Activated CD4-positive, alpha-beta memory T cell treated with anti-CD3 and anti-CD28 coated beads for 36 hours (primary cell): ENCODE data around the gene LUC7L2. TPM values are rescaled to one million over a fixed set of nuclear protein-coding genes. Genes with fewer than 3 reads are reported as not detected.
"Not testable (repeated sequence)": the region's sequence is repeated elsewhere in the genome, so short reads cannot be mapped to it uniquely, and the experiment has no call there.

Experiments used
- CTCF ChIA-PET: fragments of 350-600 bp; sonication (Branson Sonifier 250); formaldehyde crosslinking; loops from one replicate; lab custom pipeline; 2021; ENCODE audit warnings: antibody characterized with exemption, inconsistent platforms; lab: Charles Lee
- POLR2A ChIA-PET: fragments of 350-600 bp; sonication (Branson Sonifier 250); formaldehyde crosslinking; loops from one replicate; lab custom pipeline; 2021; ENCODE audit warnings: antibody characterized with exemption; lab: Charles Lee
- DNase-seq: peaks from one replicate; pipeline ENCODE4 v3.0.0-alpha.2; 2020
- H3K27ac Mint-ChIP-seq: one replicate; pipeline ENCODE4 v1.8.0; 2021; ENCODE audit warnings: mixed read lengths
- H3K27me3 Mint-ChIP-seq: one replicate; pipeline ENCODE4 v1.8.0; 2021; ENCODE audit warnings: mixed read lengths
- H3K36me3 Mint-ChIP-seq: one replicate; pipeline ENCODE4 v1.8.0; 2021; ENCODE audit warnings: mixed read lengths
- H3K4me1 Mint-ChIP-seq: one replicate; pipeline ENCODE4 v1.8.0; 2021; ENCODE audit warnings: low read depth, mixed read lengths
- H3K4me3 Mint-ChIP-seq: one replicate; pipeline ENCODE4 v1.8.0; 2021; ENCODE audit warnings: mild to moderate bottlenecking, mixed read lengths
- H3K9me3 Mint-ChIP-seq: one replicate; pipeline ENCODE4 v1.8.0; 2021; ENCODE audit warnings: mixed read lengths
- intact Hi-C: fragments of 100-400 bp; cut with micrococcal nuclease; formaldehyde crosslinking; loops from one replicate; pipeline ENCODE4 v1.15.1; 2023
- total RNA-seq, 2 experiments: library from RNA; stranded (reverse); gene quantifications; one replicate each; pipeline ENCODE4 v1.2.3, GENCODE V29; 2021

Gene LUC7L2
- total RNA-seq, 2 experiments from 2014 or later, result 105 to 114 TPM

DNA sequence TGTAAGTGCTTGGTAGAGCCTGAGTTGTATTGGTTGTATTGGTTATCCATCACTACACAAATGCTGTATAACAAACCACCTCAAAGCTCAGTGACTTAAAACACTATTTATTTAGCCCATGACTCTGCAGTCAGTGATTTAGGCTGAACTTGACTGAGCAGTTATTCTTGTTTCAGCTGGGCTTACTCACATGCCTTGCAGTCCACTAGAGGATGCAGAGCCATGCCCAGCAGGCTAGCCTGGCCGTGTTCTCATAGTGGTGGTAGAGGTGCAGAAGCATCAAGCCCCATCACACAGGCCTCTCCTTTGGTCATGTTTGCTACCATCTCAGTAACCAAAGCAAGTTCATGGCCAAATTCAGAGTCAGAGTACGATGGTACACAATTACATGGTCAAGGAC lies 43.9 kb downstream of the LUC7L2 start:
- Mint-ChIP-seq H3K4me3 (no peak overlapping the region), H3K4me1 (peaks cover 2% of the 10 kb centered on the region), H3K9me3 (no peaks in the 10 kb centered on the region), H3K27ac (no peak overlapping the region), H3K36me3 (peaks cover 54% of the 10 kb centered on the region), H3K27me3 (no peaks in the 10 kb centered on the region)
- ChIA-PET POLR2A (no interaction called here), CTCF (no interaction called here)
- intact Hi-C loops, result no loop called here
- DNase-seq, result no peak

- Mint-ChIP-seq H3K27me3 (no peaks in the 10 kb centered on the region), H3K9me3 (no peaks in the 10 kb centered on the region), H3K4me1 (peaks cover 2% of the 10 kb centered on the region), H3K27ac (no peak overlapping the region), H3K36me3 (peaks cover 52% of the 10 kb centered on the region), H3K4me3 (no peak overlapping the region)
- DNase-seq, result no peak
- ChIA-PET POLR2A (no interaction called here), CTCF (interaction anchor here (2.8 kb wide), 1 partner anchor 27 kb away, joined by 11 read pairs; no protein-coding TSS in a partner anchor)
- intact Hi-C loops, result no loop called here
Measured at GRCh38 chr7:139407555-139407954, 47.9 kb downstream of the LUC7L2 start.

DNA sequence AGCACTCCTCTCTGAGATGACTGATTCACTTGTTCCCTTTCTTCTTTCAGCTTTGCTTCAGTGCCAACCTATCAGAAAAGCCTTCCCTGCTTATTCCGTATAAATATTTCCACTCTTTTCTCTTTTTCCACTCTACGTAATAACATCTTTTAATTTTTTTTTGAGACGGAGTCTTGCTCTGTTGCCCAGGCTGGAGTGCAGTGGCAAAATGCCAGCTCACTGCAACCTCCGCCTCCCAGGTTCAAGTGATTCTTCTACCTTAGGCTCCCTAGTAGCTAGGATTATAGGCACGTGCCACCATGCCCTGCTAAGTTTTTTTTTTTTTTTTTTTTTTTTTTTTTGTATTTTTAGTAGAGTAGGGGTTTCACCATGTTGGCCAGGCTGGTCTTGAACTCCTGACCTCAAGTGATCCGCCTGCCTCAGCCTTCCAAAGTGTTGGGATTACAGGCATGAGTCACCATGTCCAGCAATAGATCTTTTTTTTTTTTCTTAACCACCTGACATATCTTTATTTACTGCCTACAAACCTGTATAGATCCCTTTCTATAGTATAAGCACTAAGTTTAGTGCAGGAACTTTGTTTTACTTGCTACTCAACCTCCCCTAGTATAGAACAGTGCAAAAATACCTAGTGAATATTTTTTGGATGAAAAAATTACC lies 55.2 kb downstream of the LUC7L2 start:
- CTCF ChIA-PET, result interaction anchor here (1.0 to 1.9 kb wide), 3 partner anchors 19 to 20 kb away, joined by 4 to 7 read pairs (median 6); no protein-coding TSS in a partner anchor
- H3K9me3 Mint-ChIP-seq, H3K27me3 Mint-ChIP-seq, H3K4me1 Mint-ChIP-seq, H3K4me3 Mint-ChIP-seq, DNase-seq, POLR2A ChIA-PET, intact Hi-C loops, H3K27ac Mint-ChIP-seq: not testable (repeated sequence)
- peaks cover 51% of the 10 kb centered on the region for H3K36me3 Mint-ChIP-seq

GRCh38 chr7:139416405-139416804 lies 56.7 kb downstream of the LUC7L2 start:
- no peaks in the 10 kb centered on the region for H3K27me3 Mint-ChIP-seq
- no peak for DNase-seq
- ChIA-PET POLR2A (no interaction called here), CTCF (interaction anchor here (1.9 kb wide), 1 partner anchor 18 kb away, joined by 7 read pairs; no protein-coding TSS in a partner anchor)
- no peak overlapping the region for H3K27ac Mint-ChIP-seq
- no peak overlapping the region for H3K4me3 Mint-ChIP-seq
- H3K4me1 Mint-ChIP-seq, result no peaks in the 10 kb centered on the region
- H3K9me3 Mint-ChIP-seq, result no peaks in the 10 kb centered on the region
- intact Hi-C loops, result no loop called here
- H3K36me3 Mint-ChIP-seq, result peaks cover 58% of the 10 kb centered on the region

GRCh38 chr7:139417478-139417877 lies 57.8 kb downstream of the LUC7L2 start:
- Mint-ChIP-seq H3K4me3 (no peak overlapping the region), H3K27ac (no peak overlapping the region), H3K4me1 (no peaks in the 10 kb centered on the region), H3K9me3 (no peaks in the 10 kb centered on the region), H3K27me3 (no peaks in the 10 kb centered on the region), H3K36me3 (peaks cover 54% of the 10 kb centered on the region)
- POLR2A ChIA-PET, result no interaction called here
- DNase-seq, result no peak
- CTCF ChIA-PET, result interaction anchor here (1.2 kb wide), 1 partner anchor 17 kb away, joined by 4 read pairs; no protein-coding TSS in a partner anchor
- intact Hi-C loops, result no loop called here

DNA sequence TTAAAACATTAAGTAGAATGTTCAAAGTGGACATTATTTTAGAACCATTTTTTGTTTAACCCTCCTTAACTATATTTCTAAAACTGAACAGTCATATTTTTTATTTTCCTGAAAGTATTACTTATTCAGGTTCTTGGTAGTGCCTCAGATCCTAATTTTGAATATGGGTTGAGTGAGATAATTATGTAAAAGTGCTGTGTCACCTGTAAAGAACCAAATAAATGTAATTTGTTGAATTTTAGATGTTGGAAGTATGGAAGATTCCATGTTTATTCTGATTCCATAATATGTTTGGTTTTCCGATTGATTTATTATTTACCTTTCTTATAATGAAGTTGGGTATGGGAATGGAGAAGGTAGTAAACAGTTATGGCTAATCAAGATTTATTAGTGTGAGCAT lies 61.4 kb downstream of the LUC7L2 start:
- H3K9me3 Mint-ChIP-seq, result no peaks in the 10 kb centered on the region
- POLR2A ChIA-PET, result no interaction called here
- CTCF ChIA-PET, result no interaction called here
- no peak overlapping the region for H3K27ac Mint-ChIP-seq
- intact Hi-C loops, result no loop called here
- no peaks in the 10 kb centered on the region for H3K27me3 Mint-ChIP-seq
- H3K4me3 Mint-ChIP-seq, result no peak overlapping the region
- DNase-seq, result no peak
- H3K4me1 Mint-ChIP-seq, result no peaks in the 10 kb centered on the region
- H3K36me3 Mint-ChIP-seq, result peaks cover 45% of the 10 kb centered on the region

DNA sequence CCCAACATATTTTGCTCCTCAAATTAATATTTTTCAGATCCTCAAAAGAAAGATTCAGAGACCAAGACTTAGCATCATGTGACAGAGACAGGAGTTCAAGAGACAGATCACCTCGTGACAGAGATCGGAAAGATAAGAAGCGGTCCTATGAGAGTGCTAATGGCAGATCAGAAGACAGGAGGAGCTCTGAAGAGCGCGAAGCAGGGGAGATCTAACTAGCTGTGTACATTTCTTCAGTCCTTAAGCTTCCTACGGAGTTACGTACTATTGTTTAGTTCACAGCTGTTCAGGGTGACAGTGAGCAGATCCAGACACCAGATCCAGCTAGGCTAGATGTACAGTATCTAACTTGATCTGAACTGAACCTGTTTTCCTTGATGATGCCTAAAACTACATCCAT lies 62.4 kb downstream of the LUC7L2 start:
- Mint-ChIP-seq H3K4me3 (no peak overlapping the region), H3K4me1 (no peaks in the 10 kb centered on the region), H3K27me3 (no peaks in the 10 kb centered on the region), H3K36me3 (peaks cover 39% of the 10 kb centered on the region), H3K9me3 (no peaks in the 10 kb centered on the region), H3K27ac (no peak overlapping the region)
- no peak for DNase-seq
- intact Hi-C loops, result no loop called here
- ChIA-PET CTCF (interaction anchor here (0.6 to 5.8 kb wide), 3 partner anchors 9 to 850 kb away, joined by 4 to 43 read pairs (median 4); no protein-coding TSS in a partner anchor), POLR2A (interaction anchor here (0.8 kb wide), 1 partner anchor 39 kb away, joined by 3 read pairs; no protein-coding TSS in a partner anchor)

DNA sequence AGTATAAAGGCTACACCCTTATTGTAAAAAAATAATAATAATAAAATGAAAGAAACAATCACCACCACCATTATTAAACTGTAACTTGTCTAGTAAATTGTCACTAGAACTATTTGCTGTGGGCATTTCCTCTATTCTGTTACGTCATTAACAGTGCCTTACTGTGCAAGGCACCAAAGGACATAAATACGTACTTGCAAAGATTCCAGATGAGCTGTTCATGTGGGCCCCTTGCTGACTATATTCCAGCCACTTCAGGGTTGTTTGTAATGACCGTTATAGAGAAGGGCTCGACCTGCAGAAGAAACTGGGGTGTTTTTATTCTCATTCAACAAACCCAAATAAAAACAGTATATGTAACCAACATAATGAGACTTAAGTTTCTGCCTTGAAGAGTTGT lies 63.4 kb downstream of the LUC7L2 start:
- Mint-ChIP-seq H3K9me3 (no peaks in the 10 kb centered on the region), H3K4me3 (no peak overlapping the region), H3K4me1 (no peaks in the 10 kb centered on the region), H3K27me3 (no peaks in the 10 kb centered on the region), H3K36me3 (peaks cover 33% of the 10 kb centered on the region), H3K27ac (no peak overlapping the region)
- no peak for DNase-seq
- intact Hi-C loops, result no loop called here
- ChIA-PET POLR2A (interaction anchor here (0.8 kb wide), 1 partner anchor 40 kb away, joined by 3 read pairs; no protein-coding TSS in a partner anchor), CTCF (interaction anchor here (5.8 kb wide), 1 partner anchor 11 kb away, joined by 43 read pairs; no protein-coding TSS in a partner anchor)

DNA sequence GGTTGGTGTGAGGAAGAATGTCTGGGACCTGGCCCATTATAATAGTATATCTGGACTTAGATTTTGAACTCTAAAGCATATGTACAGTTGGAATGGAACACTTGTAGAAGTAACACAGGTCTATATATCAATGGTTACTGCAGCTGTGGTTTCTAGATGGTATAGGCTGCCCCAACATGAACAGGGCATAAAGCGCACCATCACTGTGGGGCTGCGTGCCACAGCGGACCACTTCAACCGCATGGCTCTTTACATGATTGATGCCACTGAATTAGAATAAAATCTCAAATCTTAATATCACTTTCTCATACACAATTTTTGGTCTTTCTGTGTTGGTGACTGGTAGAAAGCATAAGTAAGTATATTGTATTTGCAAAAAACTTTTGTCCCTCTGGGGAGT lies 64.3 kb downstream of the LUC7L2 start:
- H3K36me3 Mint-ChIP-seq, result peaks cover 32% of the 10 kb centered on the region
- no peaks in the 10 kb centered on the region for H3K4me1 Mint-ChIP-seq
- ChIA-PET CTCF (interaction anchor here (5.8 kb wide), 1 partner anchor 10 kb away, joined by 43 read pairs; no protein-coding TSS in a partner anchor), POLR2A (interaction anchor here (0.8 kb wide), 1 partner anchor 11 kb away, joined by 3 read pairs; no protein-coding TSS in a partner anchor)
- no peaks in the 10 kb centered on the region for H3K27me3 Mint-ChIP-seq
- H3K9me3 Mint-ChIP-seq, result no peaks in the 10 kb centered on the region
- no peak overlapping the region for H3K4me3 Mint-ChIP-seq
- H3K27ac Mint-ChIP-seq, result no peak overlapping the region
- DNase-seq, result no peak
- intact Hi-C loops, result no loop called here

- POLR2A ChIA-PET, result interaction anchor here (0.6 kb wide), 1 partner anchor 82 kb away, joined by 3 read pairs; no protein-coding TSS in a partner anchor
- peaks cover 21% of the 10 kb centered on the region for H3K36me3 Mint-ChIP-seq
- H3K27ac Mint-ChIP-seq, H3K4me1 Mint-ChIP-seq, DNase-seq, intact Hi-C loops, H3K9me3 Mint-ChIP-seq, H3K27me3 Mint-ChIP-seq, H3K4me3 Mint-ChIP-seq: not testable (repeated sequence)
- CTCF ChIA-PET, result interaction anchor here (5.8 kb wide), 1 partner anchor 8 kb away, joined by 43 read pairs; no protein-coding TSS in a partner anchor
Measured at GRCh38 chr7:139425701-139426100, 66.0 kb downstream of the LUC7L2 start.

DNA sequence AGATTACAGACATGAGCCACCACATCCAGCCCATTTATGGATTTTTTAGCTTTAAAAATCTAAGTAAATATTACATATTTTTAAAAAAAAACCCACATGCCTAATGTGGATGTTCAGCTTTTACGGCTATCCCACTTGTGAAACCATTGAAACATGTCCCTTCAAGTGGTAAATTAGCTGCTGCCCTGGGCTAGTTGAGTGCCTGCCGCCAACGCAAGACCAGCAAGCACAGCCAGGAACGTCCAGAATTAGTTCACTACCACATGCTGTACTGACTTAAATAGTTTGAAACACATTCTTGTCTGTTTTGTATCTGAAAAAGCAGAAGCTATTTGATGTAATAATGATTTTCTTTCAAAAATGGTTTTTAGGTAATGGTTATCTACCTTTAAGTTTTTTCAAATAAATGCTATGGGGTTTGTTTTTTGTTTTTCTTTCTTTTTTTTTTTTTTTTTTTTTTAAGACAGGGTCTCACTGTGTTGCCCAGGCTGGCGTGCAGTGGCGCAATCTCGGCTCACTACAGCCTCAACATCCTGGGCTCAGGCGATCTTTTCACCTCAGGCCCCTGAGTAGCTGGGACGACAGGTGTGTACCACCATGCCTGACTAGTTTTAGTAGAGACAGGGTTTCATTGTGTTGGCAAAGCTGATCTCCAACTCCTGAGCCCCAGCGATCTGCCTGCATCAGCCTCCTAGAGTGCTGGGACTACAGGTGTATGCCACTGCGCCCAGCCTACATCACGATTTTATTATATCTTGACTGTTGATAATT lies 66.7 kb downstream of the LUC7L2 start:
- Mint-ChIP-seq H3K27ac (no peak overlapping the region), H3K27me3 (no peaks in the 10 kb centered on the region), H3K36me3 (peaks cover 18% of the 10 kb centered on the region), H3K9me3 (no peaks in the 10 kb centered on the region), H3K4me3 (no peak overlapping the region), H3K4me1 (no peaks in the 10 kb centered on the region)
- POLR2A ChIA-PET, result no interaction called here
- no peak for DNase-seq
- CTCF ChIA-PET, result interaction anchor here (5.8 kb wide), 1 partner anchor 8 kb away, joined by 43 read pairs; no protein-coding TSS in a partner anchor
- intact Hi-C loops, result no loop called here

DNA sequence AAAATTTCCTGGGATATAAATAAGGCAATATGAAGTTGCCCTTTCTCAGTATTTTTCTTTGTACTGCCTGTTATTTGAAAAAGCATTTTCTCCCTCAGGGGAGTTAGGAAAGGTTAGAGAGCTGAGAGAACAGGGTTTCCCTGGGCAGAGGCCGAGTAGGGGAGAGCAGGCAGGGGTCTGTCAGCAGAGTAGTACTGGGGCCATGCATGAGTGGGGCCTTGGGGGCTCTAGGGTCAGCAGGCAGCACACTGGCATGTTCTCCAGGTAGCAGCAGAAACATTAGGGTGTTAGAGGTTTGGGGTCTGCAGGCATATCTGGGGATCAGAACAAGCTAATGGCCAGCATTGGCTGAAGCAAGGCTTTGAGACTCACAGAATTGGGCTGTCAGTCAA lies 67.3 kb downstream of the LUC7L2 start:
- Mint-ChIP-seq H3K27ac (no peak overlapping the region), H3K4me3 (no peak overlapping the region), H3K36me3 (peaks cover 16% of the 10 kb centered on the region), H3K9me3 (no peaks in the 10 kb centered on the region), H3K4me1 (no peaks in the 10 kb centered on the region), H3K27me3 (no peaks in the 10 kb centered on the region)
- ChIA-PET CTCF (interaction anchor here (5.8 kb wide), 1 partner anchor 7 kb away, joined by 43 read pairs; no protein-coding TSS in a partner anchor), POLR2A (no interaction called here)
- no peak for DNase-seq
- intact Hi-C loops, result no loop called here
